ENCODE results near the gene PLCL2.

DNA sequence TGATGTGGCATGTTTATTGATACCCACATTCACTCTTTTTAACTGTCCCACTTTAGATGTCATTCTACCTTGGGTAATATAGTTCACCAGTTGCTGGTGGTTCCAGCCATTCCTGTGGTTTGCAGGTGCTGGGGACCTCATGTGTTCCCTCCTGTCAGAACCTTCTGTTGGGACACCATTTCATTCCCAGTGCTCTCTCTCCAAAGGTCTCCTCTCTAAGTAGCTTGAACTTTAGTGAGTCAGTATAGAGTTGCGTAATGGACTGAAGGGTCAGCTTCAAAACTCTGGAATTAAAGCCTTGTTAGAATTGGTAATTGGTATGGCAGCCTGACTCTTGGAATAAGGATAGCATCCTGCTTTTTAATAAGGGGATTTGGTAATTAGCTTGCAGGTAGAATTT is 108.5 kb downstream of the PLCL2 start:
- TF ChIP-seq POU2F2 (IDR thresholded peaks at IDR 0.05; ENCODE audit: low read depth, low read length): no peak
- no peak for TF ChIP-seq SPI1 (IDR thresholded peaks at IDR 0.05; ENCODE audit: low read depth, low read length)
- no peak for TF ChIP-seq POLR2A (IDR thresholded peaks at IDR 0.05; ENCODE audit: low read depth, low read length)
